ENCODE measurements around the gene CEP20. TPM values are rescaled to one million over a fixed set of nuclear protein-coding genes. Genes with fewer than 3 reads are reported as not detected.

Gene CEP20
- total and polyA plus RNA-seq, 2 of the 8 experiments (the other 6 are each of a cell fraction or from before 2014, with no cell fraction given) = 16.2 to 49.0 TPM

GRCh38 chr16:15907863-15908478, 19.6 kb upstream of the CEP20 start:
- FAIRE-seq (peak; percentile 73), DNase-seq (ENCODE audit: low read depth in 1 of 2, low spot score in 2 of 2) (peak; percentile 59 to 68)
- Histone ChIP-seq H2BK12ac (ENCODE audit: low read depth, low read length) (no peak overlapping the region), H3K18ac (ENCODE audit: extremely low read depth, low read length) (peak overlapping the region; percentile 24; the same call in 1 of the 2 replicates), H3K79me2 (ENCODE audit: control insufficient read depth in 1 of 2, insufficient read depth in 2 of 2, low read length in 2 of 2) (no peaks in the 10 kb centered on the region), H3K4ac (replicated peaks; ENCODE audit: insufficient read length, low read depth, low read length) (no peak overlapping the region), H4K5ac (ENCODE audit: insufficient read length, low read depth, low read length) (peak overlapping the region; percentile 12), H3K9ac (replicated peaks in 1 of 4; ENCODE audit: extremely low read depth in 1 of 4, low read depth in 3 of 4, low read length in 3 of 4) (no peak overlapping the region), H4K20me1 (replicated peaks in 1 of 2; ENCODE audit: control insufficient read depth in 1 of 2, insufficient read depth in 2 of 2, low read length in 2 of 2) (no peaks in the 10 kb centered on the region), H2BK120ac (replicated peaks; ENCODE audit: low read depth, low read length) (no peak overlapping the region), H3K4me3 (ENCODE audit: extremely low read depth in 1 of 4, insufficient read depth in 2 of 4, low read depth in 3 of 4, low read length in 4 of 4) (no peak overlapping the region), H3K36me3 (ENCODE audit: control insufficient read depth in 2 of 4, insufficient read depth in 4 of 4, low read length in 3 of 4) (no peaks in the 10 kb centered on the region), H2AK5ac (ENCODE audit: low read depth, low read length) (no peak overlapping the region), H2AFZ (ENCODE audit: low read length) (peak overlapping the region; percentile 98), H2BK15ac (ENCODE audit: low read length) (0 out of 2 replicates have a peak overlapping the region, but pooled peaks have one; percentile 81), H3K56ac (replicated peaks; ENCODE audit: insufficient read length, low read depth, low read length) (no peak overlapping the region), H4K8ac (ENCODE audit: extremely low read depth, insufficient read depth, low read length) (no peak overlapping the region), H3K27me3 (replicated peaks in 1 of 4; ENCODE audit: control insufficient read depth in 3 of 4, extremely low read depth in 1 of 4, insufficient read depth in 3 of 4, low read length in 3 of 4) (no peaks in the 10 kb centered on the region), H3K23ac (ENCODE audit: insufficient read length) (no peak overlapping the region), H3K23me2 (ENCODE audit: low read depth, low read length) (peaks cover 3% of the 10 kb centered on the region; the same call in 1 of the 2 replicates), H2BK20ac (ENCODE audit: low read length) (no peak overlapping the region), H3K9me3 (ENCODE audit: insufficient read depth in 2 of 2, low read depth in 1 of 2, low read length in 1 of 2) (no peaks in the 10 kb centered on the region), H3K79me1 (ENCODE audit: low read depth, low read length) (no peaks in the 10 kb centered on the region), H3K4me2 (ENCODE audit: insufficient read depth in 1 of 2, low read depth in 2 of 2, low read length in 2 of 2) (peak overlapping the region in 1 of 2 experiments; percentile 32; a peak in 2 of 4 replicates), H4K91ac (replicated peaks; ENCODE audit: insufficient read length, low read length) (no peak overlapping the region), H3K14ac (ENCODE audit: insufficient read length) (no peak overlapping the region), H3K27ac (ENCODE audit: low read depth, low read length) (no peak overlapping the region), H2BK5ac (ENCODE audit: low read depth, low read length) (peak overlapping the region; percentile 24; the same call in 1 of the 2 replicates), H3K4me1 (replicated peaks in 1 of 4; ENCODE audit: control insufficient read depth in 3 of 4, insufficient read depth in 4 of 4, low read length in 3 of 4) (peaks cover 0 to 4% (median 1%) of the 10 kb centered on the region in 4 experiments; a peak in 2 of 7 replicates)
- WGBS, 2 experiments (ENCODE audit: extremely low coverage in 1 of 2, insufficient coverage in 1 of 2, insufficient read length in 1 of 2, insufficient replicate concordance in 2 of 2, low coverage in 1 of 2, low lambda C conversion rate in 2 of 2, missing lambda C conversion rate in 1 of 2) = 75% methylated on average over 7 of the region's 7 CpGs; no CpG with 5 or more reads in 1 of the 2 experiments
- ChIA-PET POLR2A (ENCODE audit: partially characterized antibody) (interaction anchor here (0.6 to 1.3 kb wide), 2 partner anchors 16 to 20 kb away, joined by 5 read pairs; partner anchors contain the start of gene CEP20), CTCF (ENCODE audit: partially characterized antibody) (interaction anchor here (1.5 to 1.9 kb wide), 2 partner anchors 32 to 33 kb away, joined by 4 to 5 read pairs; no protein-coding TSS in a partner anchor)
- no peak for TF ChIP-seq PHF8 (conservative IDR thresholded peaks at IDR 0.05; ENCODE audit: low read depth, low read length)
- TF ChIP-seq TEAD4 (IDR thresholded peaks at IDR 0.05; ENCODE audit: low read depth, low read length) = no peak
- TF ChIP-seq RFX5 (IDR thresholded peaks at IDR 0.05; ENCODE audit: borderline replicate concordance, low read depth, low read length) = peak; percentile 97
- TF ChIP-seq CHD2 (IDR thresholded peaks at IDR 0.05; ENCODE audit: low read length) = peak; percentile 80
- TF ChIP-seq POU5F1 (IDR thresholded peaks at IDR 0.05; ENCODE audit: low read depth, low read length) = no peak
- no peak for TF ChIP-seq EGR1 (IDR thresholded peaks at IDR 0.05; ENCODE audit: borderline replicate concordance, low read depth, low read length)
- TF ChIP-seq SP1 (IDR thresholded peaks at IDR 0.05; ENCODE audit: low read depth, low read length) = peak; percentile 92
- TF ChIP-seq POLR2AphosphoS5 (IDR thresholded peaks at IDR 0.05; ENCODE audit: low read depth, low read length) = no peak
- TF ChIP-seq GABPA (IDR thresholded peaks at IDR 0.05; ENCODE audit: borderline replicate concordance, insufficient read depth, low read length) = no peak
- no peak for TF ChIP-seq EP300 (IDR thresholded peaks at IDR 0.05; ENCODE audit: borderline replicate concordance in 1 of 2, low read depth in 2 of 2, low read length in 2 of 2)
- no peak for TF ChIP-seq FOSL1 (IDR thresholded peaks at IDR 0.05; ENCODE audit: insufficient read depth, low read depth, low read length)
- no peak for TF ChIP-seq CREB1 (IDR thresholded peaks at IDR 0.05)
- TF ChIP-seq CBX8 (IDR thresholded peaks at IDR 0.05; ENCODE audit: borderline replicate concordance, low read depth, low read length) = no peak
